Chondrocyte (in vitro differentiated cells): ENCODE results near the gene NUDT5. TPM values are rescaled to one million over a fixed set of nuclear protein-coding genes. Genes with fewer than 3 reads are reported as not detected.

ENCODE experiments used
- DNase-seq: peaks from one replicate; pipeline ENCODE4 v3.0.0; 2021; ENCODE audit warnings: mixed read lengths, low spot score
- H3K27ac Mint-ChIP-seq: one replicate; pipeline ENCODE4 v1.8.0; 2021; ENCODE audit warnings: mild to moderate bottlenecking, moderate library complexity, mixed read lengths; ENCODE audit not compliant: unreplicated experiment
- H3K27me3 Mint-ChIP-seq: 2 replicates; pipeline ENCODE4 v1.8.0; 2021; ENCODE audit warnings: low read depth, mixed read lengths
- H3K36me3 Mint-ChIP-seq: 2 replicates; pipeline ENCODE4 v1.8.0; 2021; ENCODE audit warnings: low read depth, mixed read lengths
- H3K4me1 Mint-ChIP-seq: 2 replicates; pipeline ENCODE4 v1.8.0; 2021; ENCODE audit warnings: low read depth, mild to moderate bottlenecking, mixed read lengths
- H3K4me3 Mint-ChIP-seq: one replicate; pipeline ENCODE4 v1.8.0; 2021; ENCODE audit warnings: mild to moderate bottlenecking, moderate library complexity, mixed read lengths; ENCODE audit not compliant: unreplicated experiment
- H3K9me3 Mint-ChIP-seq: 2 replicates; pipeline ENCODE4 v1.8.0; 2021; ENCODE audit warnings: low read depth, mixed read lengths
- CTCF ChIP-seq: fragments of 200-600 bp; sonication (generic); IDR thresholded peaks from 2 replicates; pipeline ENCODE4 v1.5.0; 2021; ENCODE audit warnings: antibody characterized with exemption, mild to moderate bottlenecking, moderate library complexity
- total RNA-seq: library from RNA; stranded (reverse); gene quantifications from 3 replicates; pipeline ENCODE4 v1.2.1, GENCODE V29; 2021

Gene NUDT5
- total RNA-seq, 1 donor from 2014 or later = 43.9 TPM

GRCh38 chr10:12188656-12189055 lies 7.0 kb downstream of the NUDT5 start:
- TF ChIP-seq CTCF = no peak
- Mint-ChIP-seq H3K4me1 (peaks cover 26% of the 10 kb centered on the region), H3K9me3 (no peaks in the 10 kb centered on the region), H3K27ac (no peak overlapping the region), H3K36me3 (peaks cover 22% of the 10 kb centered on the region), H3K27me3 (no peaks in the 10 kb centered on the region), H3K4me3 (no peak overlapping the region)
- no peak for DNase-seq

GRCh38 chr10:12187321-12187905 lies 8.3 kb downstream of the NUDT5 start:
- no peak for TF ChIP-seq CTCF
- no peak overlapping the region for H3K27ac Mint-ChIP-seq
- DNase-seq = no peak

DNA sequence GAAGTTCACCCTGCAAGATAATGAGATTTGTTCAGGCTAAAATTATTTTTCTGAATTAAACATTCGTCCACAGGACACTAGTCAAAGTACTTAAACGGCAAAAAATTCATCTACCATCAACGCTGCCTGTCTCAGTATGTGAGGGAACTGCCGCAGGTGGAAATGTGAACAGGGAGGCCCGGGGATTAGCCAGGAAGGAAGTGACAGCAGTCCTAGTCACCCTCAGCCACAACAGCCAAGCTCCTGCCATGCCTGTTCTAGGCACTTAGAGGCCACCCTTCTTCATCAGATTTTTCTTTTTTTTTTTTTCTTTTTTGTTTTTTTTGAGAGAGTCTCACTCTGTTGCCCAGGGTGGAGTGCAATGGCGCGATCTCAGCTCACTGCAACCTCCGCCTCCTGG lies 9.4 kb downstream of the NUDT5 start:
- TF ChIP-seq CTCF = no peak
- no peaks in the 10 kb centered on the region for H3K9me3 Mint-ChIP-seq
- DNase-seq = no peak
- H3K36me3 Mint-ChIP-seq = peaks cover 23% of the 10 kb centered on the region
- H3K4me3 Mint-ChIP-seq = no peak overlapping the region
- no peaks in the 10 kb centered on the region for H3K27me3 Mint-ChIP-seq
- peaks cover 13% of the 10 kb centered on the region for H3K4me1 Mint-ChIP-seq
- H3K27ac Mint-ChIP-seq = no peak overlapping the region

More at GRCh38 chr10:12187321-12187905, 8.3 kb downstream of the NUDT5 start:
- Mint-ChIP-seq H3K9me3 (no peaks in the 10 kb centered on the region), H3K4me1 (peaks cover 17% of the 10 kb centered on the region), H3K27me3 (no peaks in the 10 kb centered on the region), H3K4me3 (no peak overlapping the region), H3K36me3 (peaks cover 23% of the 10 kb centered on the region)

GRCh38 chr10:12184165-12184564 lies 11.5 kb downstream of the NUDT5 start:
- Mint-ChIP-seq H3K27ac (no peak overlapping the region), H3K36me3 (peaks cover 23% of the 10 kb centered on the region)

DNA sequence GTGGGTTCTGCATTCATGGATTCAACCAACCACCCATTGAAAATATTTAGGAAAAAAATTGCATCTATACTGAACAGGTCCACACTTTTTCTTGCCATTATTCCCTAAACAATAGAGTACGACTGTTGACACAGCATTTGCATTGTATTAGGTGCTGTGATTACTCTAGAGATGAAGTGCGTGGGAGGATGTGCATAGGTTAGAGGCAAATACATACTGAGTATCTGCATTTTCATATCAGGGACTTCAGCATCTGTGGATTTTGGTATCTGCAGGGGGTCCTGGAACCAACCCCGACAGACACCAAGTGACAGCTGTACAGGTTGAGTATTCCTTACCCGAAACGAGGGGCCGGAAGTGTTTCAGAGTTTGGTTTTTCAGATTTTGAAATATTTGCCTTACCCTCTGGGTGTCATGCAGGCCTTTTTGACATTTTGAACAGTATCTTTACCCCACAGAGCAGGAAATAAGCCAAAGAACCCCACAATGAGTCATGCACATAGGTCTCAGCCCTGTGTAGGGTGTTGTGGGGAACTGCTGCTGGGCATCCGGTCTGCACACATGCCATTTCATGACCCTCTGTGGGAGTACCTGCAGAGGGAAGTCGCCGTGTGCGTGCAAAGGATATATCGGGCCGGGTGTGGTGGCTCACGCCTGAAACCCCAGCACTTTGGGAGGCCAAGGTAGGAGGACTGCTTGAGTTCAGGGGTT lies 14.5 kb downstream of the NUDT5 start:
- H3K36me3 Mint-ChIP-seq = peaks cover 25% of the 10 kb centered on the region
- DNase-seq = no peak
- H3K27ac Mint-ChIP-seq = no peak overlapping the region

More at GRCh38 chr10:12184165-12184564, 11.5 kb downstream of the NUDT5 start:
- peaks cover 5% of the 10 kb centered on the region for H3K4me1 Mint-ChIP-seq
- H3K27me3 Mint-ChIP-seq = no peaks in the 10 kb centered on the region
- H3K4me3 Mint-ChIP-seq = no peak overlapping the region
- no peaks in the 10 kb centered on the region for H3K9me3 Mint-ChIP-seq
- DNase-seq = no peak
- TF ChIP-seq CTCF = no peak

More for the DNA sequence above, 14.5 kb downstream of the NUDT5 start:
- TF ChIP-seq CTCF = no peak
- H3K27me3 Mint-ChIP-seq = no peaks in the 10 kb centered on the region
- H3K9me3 Mint-ChIP-seq = no peaks in the 10 kb centered on the region
- no peak overlapping the region for H3K4me3 Mint-ChIP-seq
- H3K4me1 Mint-ChIP-seq = no peaks in the 10 kb centered on the region
